ENCODE measurements around the gene PHF1. TPM values are rescaled to one million over a fixed set of nuclear protein-coding genes. Genes with fewer than 3 reads are reported as not detected.

PHF1 gene
- total and polyA plus RNA-seq, 2 of the 13 experiments (the other 11 are each of a cell fraction or from before 2014, with no cell fraction given) = 25.4 to 61.9 TPM

DNA sequence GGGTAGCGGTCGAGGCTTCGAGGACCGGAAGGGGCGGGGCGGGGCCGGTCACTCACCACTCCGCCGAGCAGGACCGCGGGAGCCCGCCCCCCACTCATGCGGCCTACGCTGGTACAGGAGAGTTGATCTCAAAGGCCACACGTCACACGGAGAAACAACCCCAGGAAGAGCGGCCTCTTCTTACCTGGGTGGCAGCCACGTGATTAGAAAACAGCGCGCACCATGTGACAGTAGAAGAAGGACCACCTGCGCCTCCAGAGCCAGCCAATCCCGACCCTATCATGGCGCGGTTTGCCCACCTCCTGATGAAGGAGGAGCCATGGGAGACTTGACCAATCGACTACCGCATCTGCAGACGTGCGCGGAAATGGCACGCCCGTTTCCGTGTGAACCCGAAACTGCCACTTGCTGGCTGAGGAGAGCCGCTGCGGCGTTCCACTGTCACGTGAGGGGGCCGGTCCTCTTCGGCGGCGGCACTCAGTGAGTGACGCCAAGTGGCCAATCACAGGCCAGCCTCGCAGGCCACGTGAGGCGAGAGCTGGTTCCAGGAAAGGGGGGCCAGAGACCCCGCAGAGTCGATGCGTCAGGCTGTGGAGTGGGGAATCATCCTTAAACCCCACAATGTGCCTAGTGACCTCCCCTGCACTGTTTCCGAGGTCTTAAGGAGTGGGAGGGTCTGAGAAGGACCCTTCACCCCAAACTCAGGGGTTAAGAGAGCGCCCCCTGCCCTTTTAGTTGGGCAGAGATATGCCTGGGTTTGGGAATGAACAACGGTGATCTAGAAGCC, 7.3 kb downstream of the PHF1 start, which contains the start of gene CUTA (continued):
- TF ChIP-seq, protein P1, sequence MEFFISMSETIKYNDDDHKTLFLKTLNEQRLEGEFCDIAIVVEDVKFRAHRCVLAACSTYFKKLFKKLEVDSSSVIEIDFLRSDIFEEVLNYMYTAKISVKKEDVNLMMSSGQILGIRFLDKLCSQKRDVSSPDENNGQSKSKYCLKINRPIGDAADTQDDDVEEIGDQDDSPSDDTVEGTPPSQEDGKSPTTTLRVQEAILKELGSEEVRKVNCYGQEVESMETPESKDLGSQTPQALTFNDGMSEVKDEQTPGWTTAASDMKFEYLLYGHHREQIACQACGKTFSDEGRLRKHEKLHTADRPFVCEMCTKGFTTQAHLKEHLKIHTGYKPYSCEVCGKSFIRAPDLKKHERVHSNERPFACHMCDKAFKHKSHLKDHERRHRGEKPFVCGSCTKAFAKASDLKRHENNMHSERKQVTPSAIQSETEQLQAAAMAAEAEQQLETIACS (CRISPR knock-in tag; IDR thresholded peaks at IDR 0.05) = peak; percentile 43; the same call in 1 of the 2 replicates
- TF ChIP-seq PITX1 (CRISPR knock-in tag; IDR thresholded peaks at IDR 0.05) = no peak; the same call in 1 of the 2 replicates
- TF ChIP-seq BHLHE40 (IDR thresholded peaks at IDR 0.05; ENCODE audit: low read length) = peak; percentile 100
- peak; percentile 92; the same call in 1 of the 2 replicates for TF ChIP-seq ZNF543 (CRISPR knock-in tag; IDR thresholded peaks at IDR 0.05)
- TF ChIP-seq, protein P2, sequence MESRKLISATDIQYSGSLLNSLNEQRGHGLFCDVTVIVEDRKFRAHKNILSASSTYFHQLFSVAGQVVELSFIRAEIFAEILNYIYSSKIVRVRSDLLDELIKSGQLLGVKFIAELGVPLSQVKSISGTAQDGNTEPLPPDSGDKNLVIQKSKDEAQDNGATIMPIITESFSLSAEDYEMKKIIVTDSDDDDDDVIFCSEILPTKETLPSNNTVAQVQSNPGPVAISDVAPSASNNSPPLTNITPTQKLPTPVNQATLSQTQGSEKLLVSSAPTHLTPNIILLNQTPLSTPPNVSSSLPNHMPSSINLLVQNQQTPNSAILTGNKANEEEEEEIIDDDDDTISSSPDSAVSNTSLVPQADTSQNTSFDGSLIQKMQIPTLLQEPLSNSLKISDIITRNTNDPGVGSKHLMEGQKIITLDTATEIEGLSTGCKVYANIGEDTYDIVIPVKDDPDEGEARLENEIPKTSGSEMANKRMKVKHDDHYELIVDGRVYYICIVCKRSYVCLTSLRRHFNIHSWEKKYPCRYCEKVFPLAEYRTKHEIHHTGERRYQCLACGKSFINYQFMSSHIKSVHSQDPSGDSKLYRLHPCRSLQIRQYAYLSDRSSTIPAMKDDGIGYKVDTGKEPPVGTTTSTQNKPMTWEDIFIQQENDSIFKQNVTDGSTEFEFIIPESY (CRISPR knock-in tag; IDR thresholded peaks at IDR 0.05) = no peak
- TF ChIP-seq ONECUT2 (CRISPR knock-in tag; IDR thresholded peaks at IDR 0.05) = peak; percentile 34; the same call in 1 of the 2 replicates
- TF ChIP-seq, protein P3, sequence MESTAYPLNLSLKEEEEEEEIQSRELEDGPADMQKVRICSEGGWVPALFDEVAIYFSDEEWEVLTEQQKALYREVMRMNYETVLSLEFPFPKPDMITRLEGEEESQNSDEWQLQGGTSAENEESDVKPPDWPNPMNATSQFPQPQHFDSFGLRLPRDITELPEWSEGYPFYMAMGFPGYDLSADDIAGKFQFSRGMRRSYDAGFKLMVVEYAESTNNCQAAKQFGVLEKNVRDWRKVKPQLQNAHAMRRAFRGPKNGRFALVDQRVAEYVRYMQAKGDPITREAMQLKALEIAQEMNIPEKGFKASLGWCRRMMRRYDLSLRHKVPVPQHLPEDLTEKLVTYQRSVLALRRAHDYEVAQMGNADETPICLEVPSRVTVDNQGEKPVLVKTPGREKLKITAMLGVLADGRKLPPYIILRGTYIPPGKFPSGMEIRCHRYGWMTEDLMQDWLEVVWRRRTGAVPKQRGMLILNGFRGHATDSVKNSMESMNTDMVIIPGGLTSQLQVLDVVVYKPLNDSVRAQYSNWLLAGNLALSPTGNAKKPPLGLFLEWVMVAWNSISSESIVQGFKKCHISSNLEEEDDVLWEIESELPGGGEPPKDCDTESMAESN (CRISPR knock-in tag; conservative IDR thresholded peaks at IDR 0.05) = peak; percentile 72
- TF ChIP-seq ZNF569 (CRISPR knock-in tag; IDR thresholded peaks at IDR 0.05; ENCODE audit: borderline replicate concordance) = no peak
- TF ChIP-seq, protein P4, sequence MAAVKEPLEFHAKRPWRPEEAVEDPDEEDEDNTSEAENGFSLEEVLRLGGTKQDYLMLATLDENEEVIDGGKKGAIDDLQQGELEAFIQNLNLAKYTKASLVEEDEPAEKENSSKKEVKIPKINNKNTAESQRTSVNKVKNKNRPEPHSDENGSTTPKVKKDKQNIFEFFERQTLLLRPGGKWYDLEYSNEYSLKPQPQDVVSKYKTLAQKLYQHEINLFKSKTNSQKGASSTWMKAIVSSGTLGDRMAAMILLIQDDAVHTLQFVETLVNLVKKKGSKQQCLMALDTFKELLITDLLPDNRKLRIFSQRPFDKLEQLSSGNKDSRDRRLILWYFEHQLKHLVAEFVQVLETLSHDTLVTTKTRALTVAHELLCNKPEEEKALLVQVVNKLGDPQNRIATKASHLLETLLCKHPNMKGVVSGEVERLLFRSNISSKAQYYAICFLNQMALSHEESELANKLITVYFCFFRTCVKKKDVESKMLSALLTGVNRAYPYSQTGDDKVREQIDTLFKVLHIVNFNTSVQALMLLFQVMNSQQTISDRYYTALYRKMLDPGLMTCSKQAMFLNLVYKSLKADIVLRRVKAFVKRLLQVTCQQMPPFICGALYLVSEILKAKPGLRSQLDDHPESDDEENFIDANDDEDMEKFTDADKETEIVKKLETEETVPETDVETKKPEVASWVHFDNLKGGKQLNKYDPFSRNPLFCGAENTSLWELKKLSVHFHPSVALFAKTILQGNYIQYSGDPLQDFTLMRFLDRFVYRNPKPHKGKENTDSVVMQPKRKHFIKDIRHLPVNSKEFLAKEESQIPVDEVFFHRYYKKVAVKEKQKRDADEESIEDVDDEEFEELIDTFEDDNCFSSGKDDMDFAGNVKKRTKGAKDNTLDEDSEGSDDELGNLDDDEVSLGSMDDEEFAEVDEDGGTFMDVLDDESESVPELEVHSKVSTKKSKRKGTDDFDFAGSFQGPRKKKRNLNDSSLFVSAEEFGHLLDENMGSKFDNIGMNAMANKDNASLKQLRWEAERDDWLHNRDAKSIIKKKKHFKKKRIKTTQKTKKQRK (IDR thresholded peaks at IDR 0.05; ENCODE audit: low read length) = no peak
- TF ChIP-seq NR2F2 (IDR thresholded peaks at IDR 0.05; ENCODE audit: borderline replicate concordance, low read depth) = no peak; the same call in 1 of the 2 replicates
- peak; percentile 99 for TF ChIP-seq SAP130 (CRISPR knock-in tag; IDR thresholded peaks at IDR 0.05; ENCODE audit: low read depth)
- TF ChIP-seq, protein P5, sequence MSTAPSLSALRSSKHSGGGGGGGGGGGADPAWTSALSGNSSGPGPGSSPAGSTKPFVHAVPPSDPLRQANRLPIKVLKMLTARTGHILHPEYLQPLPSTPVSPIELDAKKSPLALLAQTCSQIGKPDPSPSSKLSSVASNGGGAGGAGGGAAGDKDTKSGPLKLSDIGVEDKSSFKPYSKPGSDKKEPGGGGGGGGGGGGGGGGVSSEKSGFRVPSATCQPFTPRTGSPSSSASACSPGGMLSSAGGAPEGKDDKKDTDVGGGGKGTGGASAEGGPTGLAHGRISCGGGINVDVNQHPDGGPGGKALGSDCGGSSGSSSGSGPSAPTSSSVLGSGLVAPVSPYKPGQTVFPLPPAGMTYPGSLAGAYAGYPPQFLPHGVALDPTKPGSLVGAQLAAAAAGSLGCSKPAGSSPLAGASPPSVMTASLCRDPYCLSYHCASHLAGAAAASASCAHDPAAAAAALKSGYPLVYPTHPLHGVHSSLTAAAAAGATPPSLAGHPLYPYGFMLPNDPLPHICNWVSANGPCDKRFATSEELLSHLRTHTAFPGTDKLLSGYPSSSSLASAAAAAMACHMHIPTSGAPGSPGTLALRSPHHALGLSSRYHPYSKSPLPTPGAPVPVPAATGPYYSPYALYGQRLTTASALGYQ (CRISPR knock-in tag; IDR thresholded peaks at IDR 0.05) = peak; percentile 86
- TF ChIP-seq SATB2 (CRISPR knock-in tag; IDR thresholded peaks at IDR 0.05) = no peak
- TF ChIP-seq, protein P6, sequence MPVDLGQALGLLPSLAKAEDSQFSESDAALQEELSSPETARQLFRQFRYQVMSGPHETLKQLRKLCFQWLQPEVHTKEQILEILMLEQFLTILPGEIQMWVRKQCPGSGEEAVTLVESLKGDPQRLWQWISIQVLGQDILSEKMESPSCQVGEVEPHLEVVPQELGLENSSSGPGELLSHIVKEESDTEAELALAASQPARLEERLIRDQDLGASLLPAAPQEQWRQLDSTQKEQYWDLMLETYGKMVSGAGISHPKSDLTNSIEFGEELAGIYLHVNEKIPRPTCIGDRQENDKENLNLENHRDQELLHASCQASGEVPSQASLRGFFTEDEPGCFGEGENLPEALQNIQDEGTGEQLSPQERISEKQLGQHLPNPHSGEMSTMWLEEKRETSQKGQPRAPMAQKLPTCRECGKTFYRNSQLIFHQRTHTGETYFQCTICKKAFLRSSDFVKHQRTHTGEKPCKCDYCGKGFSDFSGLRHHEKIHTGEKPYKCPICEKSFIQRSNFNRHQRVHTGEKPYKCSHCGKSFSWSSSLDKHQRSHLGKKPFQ (CRISPR knock-in tag; IDR thresholded peaks at IDR 0.05; ENCODE audit: insufficient replicate concordance) = peak; percentile 97
